Left ventricle myocardium superior (tissue), 1 donor: ENCODE data around the gene CLSTN2. TPM values are rescaled to one million over a fixed set of nuclear protein-coding genes. Genes with fewer than 3 reads are reported as not detected.

Experiments
- ATAC-seq: fragments of 200-7000 bp; cut with Tn5 transposase; one replicate; pipeline ENCODE4 v1.9.1; 2020; ENCODE audit warnings: mild to moderate bottlenecking, moderate library complexity
- DNase-seq: peaks from one replicate; pipeline ENCODE4 v3.0.0-alpha.2; 2020
- intact Hi-C: fragments of 100-400 bp; cut with micrococcal nuclease; formaldehyde crosslinking; loops from one replicate; pipeline ENCODE4 v1.11.0; 2022
- total RNA-seq: library from RNA; stranded (reverse); fragmentation: NEBNext Ultra II Directional; extraction: Animal tissue kit (Norgen Biotek cat#: 25700); gene quantifications from one replicate; pipeline ENCODE4 v1.2.1, GENCODE V29; 2021
- donor health status: DM: no; HTN: yes; CAD: no; lungs with severe emphysema.

Gene CLSTN2
- total RNA-seq, 1 donor from 2014 or later: 4.9 TPM

DNA sequence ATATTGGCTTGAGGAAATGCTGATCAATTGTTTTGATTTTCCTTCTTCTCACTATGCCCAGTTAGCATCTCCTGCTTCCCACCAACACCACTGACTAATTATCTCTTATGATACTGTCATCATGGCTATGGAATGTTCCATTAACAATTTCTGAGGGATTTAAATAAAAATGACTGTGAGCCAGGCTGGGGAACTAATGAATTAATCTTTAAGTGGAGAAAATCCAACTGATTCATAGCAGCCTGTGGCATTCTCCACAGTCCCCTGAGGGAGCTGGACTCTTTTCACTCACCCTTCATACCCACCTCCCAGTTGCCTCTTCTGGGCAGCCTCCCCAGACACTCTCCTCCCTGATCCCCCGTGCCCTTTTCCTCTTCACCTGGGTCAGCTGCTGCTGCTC is 353.6 kb downstream of the CLSTN2 start:
- intact Hi-C loops: no loop called here
- ATAC-seq: no peak
- no peak for DNase-seq

DNA sequence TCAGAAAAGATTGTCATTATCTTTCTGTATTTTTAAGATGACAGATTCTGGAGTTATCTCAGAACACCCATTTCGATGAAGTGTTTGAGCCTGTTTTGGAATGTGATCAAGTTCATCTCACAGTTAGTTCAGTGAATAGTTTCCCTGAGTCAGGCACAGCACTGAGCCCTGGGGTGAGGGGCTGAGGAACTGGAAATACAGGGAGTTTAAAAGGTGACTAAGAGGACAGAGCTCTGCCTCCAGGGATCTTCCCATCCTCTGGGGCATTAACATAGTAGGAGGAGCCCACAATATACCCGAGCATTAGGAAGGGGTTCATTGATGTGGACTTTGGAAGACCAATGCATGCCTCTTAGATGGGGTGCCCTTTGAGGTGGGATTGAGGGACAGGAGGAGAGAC is 355.1 kb downstream of the CLSTN2 start:
- ATAC-seq (no peak), DNase-seq (no peak)
- intact Hi-C loops: no loop called here

DNA sequence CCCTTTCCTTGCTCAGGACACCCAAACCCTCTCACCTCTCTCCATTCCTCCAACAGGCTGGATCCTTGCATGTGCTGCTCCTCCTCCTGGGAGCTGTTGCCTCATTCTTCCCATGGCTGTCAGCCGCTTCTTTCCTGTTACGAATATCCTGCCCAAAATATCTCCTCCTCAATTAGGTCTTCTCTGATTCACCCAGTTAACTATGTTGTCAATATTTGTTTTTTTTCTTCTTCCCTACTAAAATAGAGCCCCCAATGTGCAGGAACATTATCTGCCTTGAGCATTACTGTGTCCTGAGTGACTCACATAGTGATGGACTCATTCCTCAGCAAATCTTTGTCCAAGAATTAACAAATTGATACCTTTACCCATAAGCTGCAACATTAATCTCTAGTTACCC is 357.2 kb downstream of the CLSTN2 start:
- intact Hi-C loops: no loop called here
- ATAC-seq (peak; percentile 15), DNase-seq (no peak)

DNA sequence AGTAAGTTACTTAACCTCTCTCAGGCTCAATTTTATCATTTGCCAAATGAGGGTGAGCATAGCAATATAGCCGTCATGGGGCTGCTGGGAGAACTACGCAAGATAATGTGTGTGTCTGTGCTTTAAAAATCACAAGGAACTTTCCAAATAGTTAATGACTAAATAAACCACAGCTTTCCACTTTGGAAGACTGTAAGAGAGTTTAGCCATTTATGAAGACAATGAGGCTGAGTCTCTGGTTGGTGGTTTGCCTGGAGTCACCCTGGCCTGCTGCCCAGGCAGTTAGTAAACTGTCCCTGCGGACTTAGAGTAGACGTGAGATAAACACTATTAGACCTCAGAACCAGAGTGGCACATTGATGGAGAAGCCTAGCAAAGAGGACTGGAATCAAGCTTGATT is 357.7 kb downstream of the CLSTN2 start:
- DNase-seq: peak; percentile 78
- ATAC-seq: peak; percentile 83
- intact Hi-C loops: no loop called here

DNA sequence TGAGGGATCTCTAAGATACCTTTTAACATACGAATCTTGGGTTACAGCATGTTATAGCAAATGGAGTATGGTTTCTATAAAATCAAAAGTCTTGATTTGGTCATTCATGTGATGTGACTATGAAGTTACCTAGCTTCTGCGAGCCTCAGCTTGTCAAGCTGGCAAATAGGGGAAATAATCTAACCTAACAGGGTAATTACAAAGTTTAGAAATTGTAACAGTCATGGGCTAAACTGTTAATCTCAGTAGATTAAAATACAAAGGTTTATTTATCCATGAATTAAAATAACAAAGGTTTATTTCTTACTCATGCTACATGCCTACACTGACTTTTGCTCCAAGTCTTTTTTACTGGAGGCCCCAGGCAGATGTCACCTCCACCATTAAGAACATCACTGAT is 359.1 kb downstream of the CLSTN2 start:
- DNase-seq (no peak), ATAC-seq (no peak)
- intact Hi-C loops: no loop called here

DNA sequence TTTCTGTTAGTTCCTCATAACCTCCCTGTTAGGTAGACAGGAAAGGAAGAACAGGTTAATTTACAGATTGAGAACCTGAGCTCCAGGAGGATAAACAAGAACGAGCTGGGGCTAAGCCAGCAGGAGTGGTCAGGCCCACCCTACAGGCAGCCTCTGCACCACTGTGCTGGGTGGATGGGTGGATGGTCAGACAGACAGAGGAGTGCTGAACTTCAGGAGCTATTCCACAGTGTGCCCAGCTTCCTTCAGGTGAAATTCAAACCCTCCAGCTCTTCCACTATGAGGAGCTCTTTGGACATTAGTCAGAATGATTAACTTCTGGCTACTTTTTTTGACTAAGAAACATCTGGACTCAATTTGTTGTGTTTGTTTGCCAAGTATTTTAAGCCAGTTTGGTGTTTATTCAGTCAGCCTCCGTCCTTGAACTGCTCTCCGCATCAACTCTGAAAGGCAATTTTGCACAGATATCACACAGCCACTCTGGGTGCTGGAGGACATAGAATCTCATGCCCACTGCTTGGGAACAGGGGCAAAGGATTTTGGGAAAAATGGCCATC is 361.9 kb downstream of the CLSTN2 start:
- ATAC-seq (peak; percentile 62), DNase-seq (no peak)

DNA sequence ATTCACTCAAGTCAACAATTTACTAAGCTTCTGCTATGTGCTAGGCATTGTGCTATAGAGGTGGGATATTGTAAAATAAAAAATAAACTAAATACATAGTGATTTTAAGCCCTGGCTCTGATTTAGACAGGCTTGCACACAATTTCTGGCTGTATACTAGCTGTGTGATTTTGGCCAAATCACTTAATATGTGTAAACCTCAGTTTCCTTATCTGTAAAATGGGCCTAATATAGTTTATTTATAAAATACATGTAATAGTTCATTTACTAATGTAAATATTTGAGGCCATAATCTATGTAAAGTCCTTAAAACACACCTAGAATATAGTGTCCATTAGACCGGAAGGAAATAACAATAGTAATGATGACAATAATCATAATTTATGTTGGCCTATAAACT is 363.1 kb downstream of the CLSTN2 start:
- intact Hi-C loops: no loop called here
- no peak for DNase-seq
- ATAC-seq: no peak

More for the DNA sequence above, 361.9 kb downstream of the CLSTN2 start:
- intact Hi-C loops: no loop called here

DNA sequence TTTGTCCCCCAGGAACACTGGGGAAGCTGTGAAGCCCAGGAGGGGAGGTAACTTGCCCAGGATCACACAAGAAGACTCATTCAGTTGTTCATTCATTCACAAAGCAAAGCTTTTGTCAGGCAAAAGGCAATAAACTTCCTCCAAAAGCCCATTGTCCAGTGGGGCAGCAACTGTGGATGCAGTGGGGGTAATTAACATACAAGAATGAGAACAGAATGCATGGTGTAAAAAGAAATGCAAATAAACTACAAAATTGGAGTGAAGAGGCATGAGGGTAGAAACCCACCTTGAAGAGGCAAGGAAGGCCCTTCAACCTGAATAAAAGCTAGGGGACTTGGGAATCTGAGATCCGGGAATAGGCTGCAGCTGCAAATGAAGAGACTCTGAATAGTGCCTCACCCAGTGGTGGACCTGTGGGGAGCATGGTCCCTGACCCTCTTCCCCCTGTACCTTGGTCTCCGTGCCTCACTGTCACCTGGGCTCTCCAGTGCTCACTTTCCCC is 363.6 kb downstream of the CLSTN2 start:
- intact Hi-C loops: no loop called here
- ATAC-seq (no peak), DNase-seq (no peak)

DNA sequence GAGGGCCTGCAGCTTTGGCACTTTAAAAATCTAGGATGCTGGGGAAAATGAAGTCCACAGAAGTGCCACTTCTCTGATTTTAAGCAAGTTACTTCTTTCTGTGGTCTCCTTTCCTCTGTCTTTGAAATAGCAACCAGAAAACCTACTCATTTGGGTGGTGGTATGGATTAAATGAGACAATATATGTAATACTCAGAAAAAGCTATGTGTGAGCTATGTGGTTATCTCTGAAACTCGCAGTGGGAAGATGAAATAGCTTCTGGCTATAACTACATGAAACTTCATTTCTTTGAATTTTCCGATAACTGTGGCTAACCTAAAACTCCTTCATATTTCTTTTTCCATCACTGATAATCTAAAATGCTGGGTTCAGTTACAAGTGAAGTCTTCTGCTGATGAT is 368.9 kb downstream of the CLSTN2 start:
- ATAC-seq (no peak), DNase-seq (no peak)
- intact Hi-C loops: no loop called here

DNA sequence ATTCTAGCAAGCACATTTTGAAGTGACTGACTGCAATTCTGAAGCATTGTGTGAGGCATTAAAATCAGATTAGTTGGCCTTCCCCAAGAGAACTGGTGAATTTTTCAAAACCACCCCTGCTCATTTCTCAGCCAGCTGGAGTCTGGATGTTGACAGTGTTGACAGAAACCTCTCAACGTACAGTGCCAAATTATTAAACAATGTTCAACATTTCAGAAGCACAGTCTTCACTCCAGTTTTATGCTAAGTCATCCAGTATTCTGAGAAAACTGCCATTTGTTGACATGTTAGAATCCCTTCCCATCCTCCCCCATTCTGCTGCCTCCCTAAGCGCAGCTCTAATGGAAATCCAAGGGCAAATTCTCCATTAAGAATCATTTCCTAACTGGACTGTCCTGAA is 373.6 kb downstream of the CLSTN2 start:
- DNase-seq (no peak), ATAC-seq (peak; percentile 72)
- intact Hi-C loops: no loop called here

DNA sequence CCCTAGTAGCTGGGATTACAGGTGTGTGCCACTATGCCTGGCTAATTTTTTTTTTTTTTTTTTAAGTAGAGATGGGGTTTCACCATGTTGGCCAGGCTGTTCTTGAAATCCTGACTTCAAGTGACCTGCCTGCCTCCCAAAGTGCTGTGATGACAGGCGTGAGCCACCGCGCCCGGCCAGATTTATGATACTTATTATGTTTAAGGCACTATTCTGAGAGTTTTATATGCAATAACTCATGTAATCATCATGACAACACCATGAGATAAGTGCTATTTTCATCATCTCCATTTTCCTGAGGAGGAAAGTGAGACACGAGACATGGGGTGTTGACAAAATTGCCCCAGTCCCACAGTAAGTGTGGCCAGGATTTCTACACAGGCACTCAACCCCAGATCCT is 376.4 kb downstream of the CLSTN2 start:
- no peak for DNase-seq
- intact Hi-C loops: no loop called here

DNA sequence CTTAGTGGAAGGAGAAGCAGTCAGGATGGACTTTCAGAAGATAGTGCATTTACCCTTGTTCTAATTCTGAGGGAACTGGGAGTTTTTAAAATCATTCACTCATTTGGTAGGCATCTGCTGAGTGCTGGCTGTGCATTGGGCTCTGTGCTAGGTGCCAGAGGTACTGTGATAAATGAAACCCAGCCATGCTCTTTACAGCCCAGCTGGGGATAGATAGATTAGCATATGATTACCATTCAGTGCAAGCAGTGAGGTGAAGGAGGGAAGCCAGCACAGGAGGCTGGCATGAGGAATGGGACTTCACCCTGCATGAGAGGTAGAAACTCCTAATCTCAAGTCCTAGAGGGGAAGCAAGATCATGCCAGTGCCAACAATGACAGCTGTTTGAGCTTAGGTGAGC is 381.0 kb downstream of the CLSTN2 start:
- DNase-seq (no peak), ATAC-seq (no peak)
- intact Hi-C loops: no loop called here

More for the DNA sequence above, 376.4 kb downstream of the CLSTN2 start:
- ATAC-seq: no peak

DNA sequence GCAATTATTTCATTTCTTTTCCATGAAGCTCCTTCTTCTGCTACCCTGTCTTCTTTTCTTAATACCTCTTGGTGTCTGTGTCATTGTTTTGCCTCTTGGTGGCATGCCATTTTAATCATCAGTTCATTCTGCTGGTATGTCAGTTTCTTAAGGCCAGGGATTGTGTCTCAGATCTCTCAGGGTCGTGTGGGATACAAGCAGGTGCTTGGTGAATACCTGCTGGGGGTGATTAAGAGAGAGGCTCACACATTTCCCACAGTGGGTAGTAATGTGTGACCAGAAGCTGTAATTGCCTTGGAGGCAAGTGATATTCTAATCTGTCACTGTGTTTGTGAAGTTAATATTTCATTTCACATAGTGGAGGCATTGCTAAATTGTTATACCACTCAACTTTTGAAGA is 381.5 kb downstream of the CLSTN2 start:
- DNase-seq (no peak), ATAC-seq (no peak)
- intact Hi-C loops: no loop called here

DNA sequence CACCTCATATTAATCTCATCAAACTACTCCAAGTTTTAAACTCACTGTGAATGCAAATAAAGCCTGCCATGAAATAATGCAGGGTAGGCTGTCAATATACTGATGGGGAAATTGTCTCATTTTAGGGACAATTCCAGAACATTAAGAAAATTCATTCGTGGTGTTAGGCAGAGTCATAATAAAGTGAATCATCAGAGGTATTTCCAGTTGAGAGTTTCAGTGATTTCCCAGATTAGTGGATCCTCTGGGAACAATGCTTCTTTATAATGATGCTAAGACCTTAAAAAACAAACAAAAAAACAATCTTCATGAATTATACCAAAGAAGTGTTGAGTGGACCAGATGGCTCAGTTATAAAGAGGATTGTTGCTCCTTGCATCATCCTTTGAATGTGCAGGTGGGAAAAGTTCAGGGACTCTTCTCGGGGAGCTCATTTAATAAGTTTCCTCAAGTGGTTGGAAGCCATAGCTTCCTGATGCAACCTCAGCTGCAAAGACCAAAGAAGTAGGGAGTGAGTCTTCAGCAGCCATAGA is 381.9 kb downstream of the CLSTN2 start:
- ATAC-seq (no peak), DNase-seq (no peak)
- intact Hi-C loops: no loop called here

DNA sequence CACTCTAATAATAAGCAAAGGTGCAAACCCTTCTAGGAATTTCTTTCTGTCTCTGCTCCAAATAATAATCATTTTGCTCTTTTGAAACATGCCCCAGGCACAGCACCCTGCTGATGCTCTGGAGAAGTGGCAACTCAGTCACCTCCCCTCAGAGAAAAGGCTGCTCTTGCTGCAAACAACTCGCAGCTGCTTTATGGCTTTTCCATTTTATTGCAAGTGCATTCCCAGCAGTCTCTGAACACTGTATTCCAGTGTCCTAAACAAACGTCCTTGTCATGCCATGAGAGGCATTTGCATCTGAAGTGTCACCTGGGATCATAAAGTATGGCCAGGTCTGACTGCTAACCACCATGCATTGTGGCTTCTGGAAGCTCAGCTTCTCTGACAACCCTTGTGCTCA is 384.8 kb downstream of the CLSTN2 start:
- intact Hi-C loops: no loop called here
- ATAC-seq (no peak), DNase-seq (no peak)

DNA sequence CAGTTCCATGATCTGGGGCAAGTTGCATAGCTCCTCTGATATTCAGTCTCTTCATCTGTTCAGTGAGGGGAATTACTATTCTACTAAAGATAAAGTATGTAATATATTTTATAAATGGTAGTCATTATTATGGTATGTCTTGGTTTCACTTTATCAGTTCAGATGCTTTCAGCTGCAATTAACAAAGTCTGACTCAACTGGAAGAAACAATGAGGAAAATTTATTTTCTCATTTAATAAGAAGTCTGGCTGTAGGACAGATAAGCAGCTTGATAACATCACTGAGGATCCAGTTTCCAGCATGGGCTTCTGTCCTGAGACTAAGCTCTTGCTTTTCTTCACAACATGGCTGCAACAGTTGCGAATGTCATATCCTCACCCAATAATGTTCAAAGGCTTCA is 388.6 kb downstream of the CLSTN2 start:
- DNase-seq: no peak
- intact Hi-C loops: no loop called here
- ATAC-seq: no peak

DNA sequence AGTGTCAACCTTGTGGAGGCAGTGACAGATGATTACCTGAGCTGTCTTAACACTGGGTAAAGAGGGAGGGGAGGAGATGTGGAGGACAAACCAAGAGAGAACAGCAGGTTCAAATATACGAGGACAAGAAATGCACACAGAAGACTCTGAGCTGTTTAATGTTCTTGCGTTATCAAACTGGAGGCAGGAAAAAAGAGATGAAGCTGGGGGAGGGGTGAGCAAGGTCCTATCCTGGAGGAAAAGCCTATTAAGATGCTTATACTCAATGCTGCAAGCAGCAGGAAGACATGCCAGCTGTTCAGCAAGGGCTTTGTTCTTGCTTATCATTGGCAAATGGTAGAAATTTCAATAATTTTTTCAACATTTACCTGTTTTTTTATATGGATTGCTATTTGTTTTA is 397.1 kb downstream of the CLSTN2 start:
- DNase-seq (no peak), ATAC-seq (no peak)
- intact Hi-C loops: no loop called here

DNA sequence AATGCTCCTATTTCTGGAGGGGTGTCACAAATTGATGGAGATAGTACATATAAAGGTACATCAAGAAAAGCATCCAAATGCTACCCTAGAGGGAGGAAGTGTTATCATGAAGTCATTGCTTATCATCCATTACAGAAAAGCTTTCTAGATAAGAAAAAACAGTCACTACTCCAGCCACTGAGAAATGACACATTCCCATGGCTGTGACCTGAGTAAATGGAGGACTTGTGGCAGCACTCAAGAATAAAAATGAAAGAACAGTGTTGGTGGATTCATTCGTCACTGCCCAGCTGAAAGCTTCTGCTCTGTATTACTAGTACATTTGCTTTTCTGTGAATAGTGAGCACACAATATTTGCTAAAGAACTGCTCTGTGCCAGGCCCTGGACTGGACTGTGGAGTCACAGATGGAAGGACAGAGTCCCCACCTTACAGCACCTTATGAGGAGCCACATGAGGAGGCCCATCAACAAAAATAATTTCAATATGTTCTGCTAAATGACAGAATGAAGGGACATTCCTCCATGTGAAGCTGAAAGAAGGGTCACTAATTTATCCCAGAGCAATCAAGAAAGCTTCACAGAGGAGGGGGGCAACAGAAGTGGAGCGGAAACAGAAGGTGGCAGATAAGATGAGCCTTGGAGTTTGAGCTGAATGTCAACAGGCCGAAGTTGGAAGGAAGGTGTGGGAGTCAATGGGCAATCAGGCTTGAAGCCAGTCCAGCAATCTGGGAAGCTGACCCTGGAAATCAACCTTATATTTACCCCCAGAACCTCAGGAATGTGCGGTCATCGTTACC is 399.3 kb downstream of the CLSTN2 start:
- ATAC-seq (no peak), DNase-seq (no peak)
- intact Hi-C loops: no loop called here

DNA sequence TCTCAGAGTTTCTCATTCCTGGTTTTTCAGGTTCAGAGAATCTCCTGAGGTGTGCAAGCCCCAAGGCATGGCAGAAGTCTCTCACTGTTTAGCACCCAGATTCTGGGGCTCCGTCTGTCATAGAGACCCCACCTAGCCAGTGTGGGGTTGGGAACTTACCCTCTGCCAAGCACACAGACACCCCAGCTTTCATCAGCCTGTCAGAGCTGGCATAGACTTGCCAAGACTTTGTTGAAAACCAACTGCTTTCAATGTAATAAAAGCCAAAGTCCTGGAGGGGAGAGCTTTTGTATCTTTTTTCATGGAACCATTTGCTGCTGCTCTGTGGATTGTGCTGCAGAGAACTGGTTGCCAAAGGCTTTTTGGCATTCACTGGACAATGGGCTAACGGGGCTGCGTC is 401.5 kb downstream of the CLSTN2 start:
- DNase-seq (no peak), ATAC-seq (no peak)
- intact Hi-C loops: no loop called here

DNA sequence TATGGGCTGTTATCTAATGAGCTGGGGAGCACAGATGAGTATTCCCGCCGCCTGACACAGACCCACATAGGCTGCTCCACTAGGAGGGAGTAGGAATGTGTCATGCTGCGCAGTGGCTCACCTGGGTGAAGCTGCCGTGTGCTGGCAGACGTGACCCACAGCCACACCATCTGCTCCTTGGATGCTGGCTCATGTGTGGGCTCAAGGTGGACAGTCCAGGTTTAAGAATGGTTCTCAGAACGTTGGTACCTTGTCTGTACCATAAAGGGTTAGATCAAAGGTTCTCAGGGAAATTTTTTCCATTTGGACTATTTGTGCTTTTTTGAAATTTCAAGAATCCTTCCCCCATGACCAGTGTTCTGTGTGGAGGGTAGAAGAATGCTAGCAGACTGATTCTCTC is 403.9 kb downstream of the CLSTN2 start:
- intact Hi-C loops: no loop called here
- no peak for DNase-seq
- ATAC-seq: no peak

DNA sequence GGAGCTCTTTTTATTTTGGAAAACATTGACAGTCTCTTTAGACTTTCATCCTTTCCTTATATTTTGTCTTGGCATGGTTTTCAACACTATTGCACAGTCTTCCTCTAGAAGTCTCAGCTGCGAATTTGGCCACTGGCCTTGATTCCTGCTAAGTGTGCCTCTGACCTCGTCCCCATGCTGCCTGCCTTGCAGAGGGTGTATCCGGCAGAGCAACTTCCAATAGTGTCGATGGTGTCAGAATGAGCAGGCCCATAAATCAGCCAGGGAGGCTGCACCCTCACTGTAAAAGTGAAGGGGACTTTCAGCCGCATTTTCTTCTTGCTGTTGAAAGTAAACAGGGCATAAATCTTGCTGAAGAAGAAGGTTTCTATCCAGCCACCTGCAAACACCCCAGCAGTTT is 406.2 kb downstream of the CLSTN2 start:
- no peak for ATAC-seq
- no peak for DNase-seq
- intact Hi-C loops: no loop called here
